ENCODE results near the gene ACBD6. TPM values are rescaled to one million over a fixed set of nuclear protein-coding genes. Genes with fewer than 3 reads are reported as not detected.

ACBD6 gene
- total and polyA plus RNA-seq, 10 of the 15 experiments (the other 5 are each of a cell fraction or from before 2014, with no cell fraction given), result 15.0 to 67.3 (median 55.0) TPM

DNA sequence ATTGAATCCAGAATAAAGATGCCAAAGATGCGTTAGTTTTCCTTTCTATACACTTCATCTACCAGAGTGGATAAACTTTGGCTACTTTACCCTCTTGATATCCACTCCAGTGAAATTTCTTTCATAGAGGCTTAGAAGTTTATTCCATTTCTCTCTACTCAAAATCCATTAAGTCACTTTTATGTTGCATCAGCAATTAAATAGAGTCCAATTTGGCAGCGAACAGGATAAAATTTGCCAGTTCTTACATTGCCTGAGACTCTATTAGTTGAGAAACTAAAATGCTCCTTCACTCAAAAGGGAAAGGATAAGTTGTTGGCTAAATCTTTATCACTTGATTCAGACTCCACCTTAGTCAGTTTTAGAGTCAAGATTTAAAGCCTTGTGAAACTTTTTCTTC is 57.9 kb downstream of the ACBD6 start:
- DNase-seq (ENCODE audit: low read depth, low spot score) (no peak), ATAC-seq (no peak), FAIRE-seq (peak; percentile 64)
- no peaks in the 10 kb centered on the region for H3K27me3 ChIP-seq (replicated peaks in 1 of 2; ENCODE audit: control insufficient read depth in 2 of 2, insufficient read depth in 2 of 2, low read length in 1 of 2)
- no peak overlapping the region for H3K9ac ChIP-seq (ENCODE audit: control insufficient read depth, insufficient read depth, low read length)
- H3K4me1 ChIP-seq (ENCODE audit: control insufficient read depth, insufficient read depth, low read length), result no peaks in the 10 kb centered on the region
- peaks cover 2% of the 10 kb centered on the region for H3K9me3 ChIP-seq (replicated peaks; ENCODE audit: control insufficient read depth, insufficient read depth, low read length)
- ChIA-PET CTCF (interaction anchor here (1.2 kb wide), 1 partner anchor 191 kb away, joined by 4 read pairs; no protein-coding TSS in a partner anchor), SMC1A (ENCODE audit: uncharacterized antibody, unreplicated experiment) (interaction anchor here (1.1 kb wide), 1 partner anchor 32 kb away, joined by 3 read pairs; no protein-coding TSS in a partner anchor), RAD21 (ENCODE audit: unreplicated experiment) (no interaction called here), POLR2A (no interaction called here)
- H3K27ac ChIP-seq (ENCODE audit: control insufficient read depth, insufficient read depth), result no peak overlapping the region
- TF ChIP-seq, protein P1, sequence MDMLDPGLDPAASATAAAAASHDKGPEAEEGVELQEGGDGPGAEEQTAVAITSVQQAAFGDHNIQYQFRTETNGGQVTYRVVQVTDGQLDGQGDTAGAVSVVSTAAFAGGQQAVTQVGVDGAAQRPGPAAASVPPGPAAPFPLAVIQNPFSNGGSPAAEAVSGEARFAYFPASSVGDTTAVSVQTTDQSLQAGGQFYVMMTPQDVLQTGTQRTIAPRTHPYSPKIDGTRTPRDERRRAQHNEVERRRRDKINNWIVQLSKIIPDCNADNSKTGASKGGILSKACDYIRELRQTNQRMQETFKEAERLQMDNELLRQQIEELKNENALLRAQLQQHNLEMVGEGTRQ (IDR thresholded peaks at IDR 0.05; ENCODE audit: borderline replicate concordance, low read depth, low read length), result no peak
- TF ChIP-seq PKNOX1 (IDR thresholded peaks at IDR 0.05) (no peak), JUND (IDR thresholded peaks at IDR 0.05; ENCODE audit: low read depth, low read length) (no peak), POLR2A (IDR thresholded peaks at IDR 0.05; ENCODE audit: low read depth, low read length) (no peak), WRNIP1 (IDR thresholded peaks at IDR 0.05; ENCODE audit: borderline replicate concordance, low read depth, low read length) (no peak)
- no TSS peak for BruUV-seq (replicated peaks)
- in situ Hi-C loops (cut with MboI) (no loop called here), intact Hi-C loops (cut with micrococcal nuclease; ENCODE audit: unreplicated experiment) (no loop called here)
- H3K4me2 ChIP-seq (ENCODE audit: control insufficient read depth, insufficient read depth), result no peak overlapping the region
- no peak overlapping the region for H2AFZ ChIP-seq (ENCODE audit: control insufficient read depth, low read depth, low read length)
- peaks cover 0 to 2% of the 10 kb centered on the region in 2 experiments; a peak in 1 of 4 replicates for H3K36me3 ChIP-seq (ENCODE audit: control insufficient read depth in 2 of 2, insufficient read depth in 2 of 2, low read length in 1 of 2)
- H3K4me3 ChIP-seq, result no peak overlapping the region
- H4K20me1 ChIP-seq (ENCODE audit: control insufficient read depth, insufficient read depth), result no peaks in the 10 kb centered on the region
- no peaks in the 10 kb centered on the region; the same call in 1 of the 2 replicates for H3K79me2 ChIP-seq (ENCODE audit: control insufficient read depth, insufficient read depth, low read length)
- 100% methylated on average over 2 of the region's 2 CpGs for WGBS (ENCODE audit: insufficient coverage, insufficient replicate concordance, low lambda C conversion rate, missing lambda C conversion rate)

- Histone ChIP-seq H3K4me1 (ENCODE audit: control insufficient read depth, insufficient read depth, low read length) (no peaks in the 10 kb centered on the region), H3K27me3 (replicated peaks in 1 of 2; ENCODE audit: control insufficient read depth in 2 of 2, insufficient read depth in 2 of 2, low read length in 1 of 2) (no peaks in the 10 kb centered on the region), H3K36me3 (ENCODE audit: control insufficient read depth in 2 of 2, insufficient read depth in 2 of 2, low read length in 1 of 2) (peaks cover 0 to 2% of the 10 kb centered on the region in 2 experiments; a peak in 1 of 4 replicates), H3K4me2 (ENCODE audit: control insufficient read depth, insufficient read depth) (no peak overlapping the region), H3K79me2 (ENCODE audit: control insufficient read depth, insufficient read depth, low read length) (no peaks in the 10 kb centered on the region), H3K9ac (ENCODE audit: control insufficient read depth, insufficient read depth, low read length) (no peak overlapping the region), H3K27ac (ENCODE audit: control insufficient read depth, insufficient read depth) (no peak overlapping the region), H2AFZ (ENCODE audit: control insufficient read depth, low read depth, low read length) (no peak overlapping the region), H3K9me3 (replicated peaks; ENCODE audit: control insufficient read depth, insufficient read depth, low read length) (peaks cover 2% of the 10 kb centered on the region), H3K4me3 (no peak overlapping the region), H4K20me1 (ENCODE audit: control insufficient read depth, insufficient read depth) (no peaks in the 10 kb centered on the region)
- ChIA-PET RAD21 (ENCODE audit: unreplicated experiment) (no interaction called here), CTCF (no interaction called here), SMC1A (ENCODE audit: uncharacterized antibody, unreplicated experiment) (no interaction called here), POLR2A (no interaction called here)
- FAIRE-seq (no peak), ATAC-seq (no peak), DNase-seq (ENCODE audit: low read depth, low spot score) (no peak)
- no TSS peak for BruUV-seq (replicated peaks)
- in situ Hi-C loops (cut with MboI), result no loop called here
- intact Hi-C loops (cut with micrococcal nuclease; ENCODE audit: unreplicated experiment), result no loop called here
- WGBS (ENCODE audit: insufficient coverage, insufficient replicate concordance, low lambda C conversion rate, missing lambda C conversion rate), result 87% methylated on average over 1 of the region's 1 CpG
- TF ChIP-seq ZBTB4 (CRISPR knock-in tag; IDR thresholded peaks at IDR 0.05), result no peak
- no peak for TF ChIP-seq GABPA (IDR thresholded peaks at IDR 0.05; ENCODE audit: low read depth)
- TF ChIP-seq SUZ12 (IDR thresholded peaks at IDR 0.05; ENCODE audit: unreplicated experiment), result no peak
- TF ChIP-seq, protein P2, sequence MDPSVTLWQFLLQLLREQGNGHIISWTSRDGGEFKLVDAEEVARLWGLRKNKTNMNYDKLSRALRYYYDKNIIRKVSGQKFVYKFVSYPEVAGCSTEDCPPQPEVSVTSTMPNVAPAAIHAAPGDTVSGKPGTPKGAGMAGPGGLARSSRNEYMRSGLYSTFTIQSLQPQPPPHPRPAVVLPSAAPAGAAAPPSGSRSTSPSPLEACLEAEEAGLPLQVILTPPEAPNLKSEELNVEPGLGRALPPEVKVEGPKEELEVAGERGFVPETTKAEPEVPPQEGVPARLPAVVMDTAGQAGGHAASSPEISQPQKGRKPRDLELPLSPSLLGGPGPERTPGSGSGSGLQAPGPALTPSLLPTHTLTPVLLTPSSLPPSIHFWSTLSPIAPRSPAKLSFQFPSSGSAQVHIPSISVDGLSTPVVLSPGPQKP (IDR thresholded peaks at IDR 0.05; ENCODE audit: low read depth, low read length), result no peak
- no peak for TF ChIP-seq TBL1XR1 (IDR thresholded peaks at IDR 0.05; ENCODE audit: low read depth, low read length)
- no peak for TF ChIP-seq ZNF24 (IDR thresholded peaks at IDR 0.05)
- no peak for TF ChIP-seq TCF7 (IDR thresholded peaks at IDR 0.05; ENCODE audit: borderline replicate concordance)
- no peak for TF ChIP-seq BMI1 (IDR thresholded peaks at IDR 0.05; ENCODE audit: borderline replicate concordance)
Observed at GRCh38 chr1:180440335-180440734, 62.0 kb downstream of the ACBD6 start.

Data from GM12878 (cell line).